ENCODE data around the gene HP.
"Not testable (repeated sequence)": the region's sequence is repeated elsewhere in the genome, so short reads cannot be mapped to it uniquely, and the experiment has no call there.

GRCh38 chr16:72075067-72075466, 20.8 kb downstream of the HP start:
- TF ChIP-seq CTCF, POLR2A, POLR2AphosphoS5 (IDR thresholded peaks at IDR 0.05): not testable (repeated sequence)
